ENCODE data around the gene SHC1.

GRCh38 chr1:154972517-154973343 lies 2.2 kb upstream of the SHC1 start:
- TF ChIP-seq CTCF (conservative IDR thresholded peaks at IDR 0.05 in 1 of 2, IDR thresholded peaks at IDR 0.05 in 1 of 2; ENCODE audit: extremely low read depth in 1 of 2, insufficient read depth in 1 of 2, low read depth in 1 of 2, low read length in 2 of 2) (no peak), EZH2 (IDR thresholded peaks at IDR 0.05; ENCODE audit: borderline replicate concordance, low read length) (no peak)

Data from mammary epithelial cell (primary cell).